Neural crest cell (in vitro differentiated cells): ENCODE data around the gene INTS2. TPM values are rescaled to one million over a fixed set of nuclear protein-coding genes. Genes with fewer than 3 reads are reported as not detected.

Source experiments
- DNase-seq: peaks from one replicate; pipeline ENCODE4 v3.0.0; 2021; ENCODE audit warnings: low read depth, mixed read lengths, low spot score
- H3K27ac Mint-ChIP-seq: one replicate; pipeline ENCODE4 v1.8.0; 2021; ENCODE audit warnings: mild to moderate bottlenecking, mixed read lengths; ENCODE audit not compliant: unreplicated experiment
- H3K27me3 Mint-ChIP-seq: 2 replicates; pipeline ENCODE4 v1.8.0; 2021; ENCODE audit warnings: low read depth, mild to moderate bottlenecking, mixed read lengths
- H3K36me3 Mint-ChIP-seq: 2 replicates; pipeline ENCODE4 v1.8.0; 2021; ENCODE audit warnings: low read depth, mild to moderate bottlenecking, mixed read lengths
- H3K4me1 Mint-ChIP-seq: 2 replicates; pipeline ENCODE4 v1.8.0; 2021; ENCODE audit warnings: mixed read lengths
- H3K4me3 Mint-ChIP-seq: one replicate; pipeline ENCODE4 v1.8.0; 2021; ENCODE audit warnings: mild to moderate bottlenecking, mixed read lengths
- H3K9me3 Mint-ChIP-seq: 2 replicates; pipeline ENCODE4 v1.8.0; 2021; ENCODE audit warnings: mixed read lengths
- CTCF ChIP-seq: fragments of 200-600 bp; sonication (generic); conservative IDR thresholded peaks from 2 replicates; pipeline ENCODE4 v1.5.0; 2021; ENCODE audit warnings: antibody characterized with exemption, mild to moderate bottlenecking
- total RNA-seq: library from RNA; stranded (reverse); gene quantifications from 2 replicates; pipeline ENCODE4 v1.2.1, GENCODE V29; 2021

Gene INTS2
- total RNA-seq, 1 donor from 2014 or later: 25.4 TPM

GRCh38 chr17:61837175-61838051, 90.4 kb downstream of the INTS2 start:
- Mint-ChIP-seq H3K4me1 (peaks cover 9% of the 10 kb centered on the region), H3K9me3 (no peaks in the 10 kb centered on the region), H3K36me3 (peaks cover 4% of the 10 kb centered on the region), H3K4me3 (no peak overlapping the region), H3K27ac (no peak overlapping the region), H3K27me3 (no peaks in the 10 kb centered on the region)
- peak; percentile 50 for DNase-seq
- peak; percentile 90 for TF ChIP-seq CTCF

DNA sequence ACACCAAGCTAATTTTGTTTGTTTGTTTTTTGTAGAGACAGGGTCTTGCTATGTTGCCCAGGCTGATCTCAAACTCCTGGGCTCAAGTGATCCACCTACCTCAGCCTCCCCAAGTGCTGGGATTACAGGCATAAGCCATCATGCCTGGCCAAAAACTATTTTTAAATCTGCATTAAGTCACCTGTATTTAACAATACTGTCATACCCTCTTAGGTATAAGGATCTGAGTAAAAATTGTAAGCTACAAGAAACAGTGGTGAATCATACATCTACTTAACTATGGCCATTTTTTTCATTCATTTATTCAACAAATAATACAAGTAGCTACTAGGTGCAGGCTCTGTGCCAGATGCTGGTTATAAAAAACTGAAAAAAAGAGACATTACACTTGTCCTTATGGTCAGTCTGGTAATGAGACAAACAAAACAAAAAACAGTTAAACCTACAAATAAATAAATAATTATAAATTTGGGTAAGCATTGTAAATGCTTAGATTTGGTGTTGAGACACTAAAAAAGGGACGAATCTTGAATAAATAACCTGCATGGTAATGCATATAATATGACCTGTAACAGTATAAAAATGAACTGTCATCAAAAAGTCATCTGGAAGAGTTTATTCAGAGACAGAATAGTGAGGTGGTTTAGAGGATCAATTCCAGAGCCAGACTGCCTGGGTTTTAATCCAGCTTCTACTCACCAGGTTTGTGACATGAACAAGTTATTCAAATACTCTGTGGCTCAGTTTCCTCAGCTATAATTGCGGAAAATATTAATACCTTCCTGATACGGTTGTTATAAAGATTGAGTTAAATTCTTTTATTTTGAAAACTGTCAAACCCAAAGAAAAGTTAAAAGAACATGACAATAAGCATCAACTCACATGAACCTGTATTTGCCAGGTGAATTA, 91.3 kb downstream of the INTS2 start:
- no peaks in the 10 kb centered on the region for H3K27me3 Mint-ChIP-seq
- no peak for DNase-seq
- peaks cover 1% of the 10 kb centered on the region for H3K36me3 Mint-ChIP-seq
- H3K4me1 Mint-ChIP-seq: peaks cover 9% of the 10 kb centered on the region
- no peak overlapping the region for H3K4me3 Mint-ChIP-seq
- no peak for TF ChIP-seq CTCF
- H3K27ac Mint-ChIP-seq: no peak overlapping the region
- no peaks in the 10 kb centered on the region for H3K9me3 Mint-ChIP-seq

DNA sequence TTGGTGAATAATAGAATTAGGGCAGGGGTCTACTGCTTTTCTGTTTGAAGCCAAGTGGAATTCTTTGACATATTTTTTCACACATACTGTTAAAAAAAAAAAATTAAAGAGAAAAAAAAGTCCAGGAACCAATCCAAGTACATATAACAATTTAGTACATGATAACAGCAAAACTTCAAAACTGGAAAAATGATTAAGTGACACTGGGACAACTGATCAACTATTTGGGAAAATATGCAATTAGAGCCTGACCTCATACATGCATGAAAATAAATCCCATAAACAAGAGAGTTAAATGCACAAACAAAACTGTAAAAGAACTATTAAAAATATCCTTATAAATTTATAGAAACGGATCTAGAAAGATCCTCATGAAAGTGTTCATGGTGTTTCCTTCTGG, 92.2 kb downstream of the INTS2 start:
- H3K27ac Mint-ChIP-seq: no peak overlapping the region
- peaks cover 9% of the 10 kb centered on the region for H3K4me1 Mint-ChIP-seq

GRCh38 chr17:61834610-61835009, 93.2 kb downstream of the INTS2 start:
- Mint-ChIP-seq H3K4me1 (peaks cover 9% of the 10 kb centered on the region), H3K27me3 (no peaks in the 10 kb centered on the region), H3K4me3 (no peak overlapping the region), H3K27ac (peak overlapping the region; percentile 28), H3K9me3 (no peaks in the 10 kb centered on the region), H3K36me3 (peaks cover 3% of the 10 kb centered on the region)
- TF ChIP-seq CTCF: no peak
- no peak for DNase-seq

More for the DNA sequence above, 92.2 kb downstream of the INTS2 start:
- no peaks in the 10 kb centered on the region for H3K27me3 Mint-ChIP-seq
- DNase-seq: no peak
- H3K9me3 Mint-ChIP-seq: no peaks in the 10 kb centered on the region
- TF ChIP-seq CTCF: no peak
- H3K4me3 Mint-ChIP-seq: no peak overlapping the region
- peaks cover 2% of the 10 kb centered on the region for H3K36me3 Mint-ChIP-seq

DNA sequence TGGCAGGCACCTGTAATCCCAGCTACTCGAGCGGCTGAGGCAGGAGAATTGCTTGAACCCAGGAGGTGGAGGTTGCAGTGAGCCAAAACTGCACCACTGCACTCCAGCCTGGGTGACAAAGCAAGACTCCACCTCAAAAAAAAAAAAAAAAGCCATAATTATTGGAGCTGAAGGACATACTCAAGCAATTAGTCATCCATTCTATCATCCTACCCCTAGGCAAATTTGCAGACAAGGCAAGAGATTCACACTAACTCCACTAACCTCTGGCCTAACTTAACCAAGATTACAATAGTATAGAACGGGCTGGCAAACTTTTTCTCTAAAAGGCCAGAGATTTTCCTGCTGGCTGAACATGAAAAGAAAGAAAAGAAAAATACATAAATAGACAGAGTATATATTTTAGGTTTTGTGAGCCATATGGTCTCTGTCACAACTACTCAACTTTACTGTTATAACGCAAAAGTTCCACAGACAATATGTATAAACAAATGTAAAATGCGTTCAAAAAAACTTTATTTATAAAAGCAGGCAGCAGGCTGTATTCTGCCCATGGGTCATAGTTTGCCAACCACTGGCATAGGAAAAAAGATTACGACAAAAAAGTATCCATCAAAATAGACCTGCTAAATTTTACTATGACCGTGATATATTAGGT, 94.1 kb downstream of the INTS2 start:
- H3K4me3 Mint-ChIP-seq: no peak overlapping the region

More for the DNA sequence above, 94.1 kb downstream of the INTS2 start:
- H3K27ac Mint-ChIP-seq: no peak overlapping the region
- H3K4me1 Mint-ChIP-seq: peaks cover 9% of the 10 kb centered on the region
- no peaks in the 10 kb centered on the region for H3K27me3 Mint-ChIP-seq
- H3K9me3 Mint-ChIP-seq: no peaks in the 10 kb centered on the region
- TF ChIP-seq CTCF: no peak
- DNase-seq: no peak
- peaks cover 10% of the 10 kb centered on the region for H3K36me3 Mint-ChIP-seq
